ENCODE data around the gene DIAPH1.

DIAPH1 gene

DNA sequence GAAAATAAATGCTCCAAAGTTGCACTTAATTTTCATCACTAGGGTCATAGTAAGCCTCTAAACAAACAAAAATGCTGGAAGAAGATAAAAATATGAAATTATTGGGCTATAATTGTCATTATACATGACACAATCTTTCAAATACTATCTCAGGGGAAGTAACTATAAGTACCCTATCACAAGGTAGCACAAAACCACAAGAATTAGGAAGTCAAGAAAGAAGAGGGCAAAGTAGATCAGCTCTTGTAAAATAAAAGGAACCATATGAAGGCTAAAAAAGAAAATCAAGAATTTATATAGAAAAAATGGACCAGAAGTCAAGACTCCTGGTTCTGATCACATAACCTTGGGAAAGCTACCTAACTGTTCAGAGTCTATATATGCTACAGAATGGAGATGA, 48.1 kb downstream of the DIAPH1 start:
- Histone ChIP-seq H3K4me2 (ENCODE audit: low read depth, low read length, poor library complexity, severe bottlenecking) (no peak overlapping the region), H3K9ac (ENCODE audit: low read depth, low read length, poor library complexity, severe bottlenecking) (no peak overlapping the region), H3K36me3 (ENCODE audit: insufficient read depth, low read length) (peaks cover 92% of the 10 kb centered on the region), H3F3A (ENCODE audit: low read depth) (no peaks in the 10 kb centered on the region), H3K9me2 (replicated peaks; ENCODE audit: low read depth, low read length) (no peaks in the 10 kb centered on the region), H4K20me1 (ENCODE audit: insufficient read depth, low read length, poor library complexity, severe bottlenecking) (no peaks in the 10 kb centered on the region), H2AFZ (ENCODE audit: low read length) (no peak overlapping the region), H3K4me3 (ENCODE audit: low read length, poor library complexity, severe bottlenecking) (no peak overlapping the region), H3K27me3 (ENCODE audit: insufficient read depth, low read length, poor library complexity, severe bottlenecking) (no peaks in the 10 kb centered on the region), H3K4me1 (ENCODE audit: insufficient read depth, low read length, poor library complexity, severe bottlenecking) (no peaks in the 10 kb centered on the region), H3K9me3 (ENCODE audit: insufficient read depth, low read depth, low read length) (no peaks in the 10 kb centered on the region), H3K79me2 (ENCODE audit: insufficient read depth, low read length) (no peaks in the 10 kb centered on the region)
- TF ChIP-seq, protein P1, sequence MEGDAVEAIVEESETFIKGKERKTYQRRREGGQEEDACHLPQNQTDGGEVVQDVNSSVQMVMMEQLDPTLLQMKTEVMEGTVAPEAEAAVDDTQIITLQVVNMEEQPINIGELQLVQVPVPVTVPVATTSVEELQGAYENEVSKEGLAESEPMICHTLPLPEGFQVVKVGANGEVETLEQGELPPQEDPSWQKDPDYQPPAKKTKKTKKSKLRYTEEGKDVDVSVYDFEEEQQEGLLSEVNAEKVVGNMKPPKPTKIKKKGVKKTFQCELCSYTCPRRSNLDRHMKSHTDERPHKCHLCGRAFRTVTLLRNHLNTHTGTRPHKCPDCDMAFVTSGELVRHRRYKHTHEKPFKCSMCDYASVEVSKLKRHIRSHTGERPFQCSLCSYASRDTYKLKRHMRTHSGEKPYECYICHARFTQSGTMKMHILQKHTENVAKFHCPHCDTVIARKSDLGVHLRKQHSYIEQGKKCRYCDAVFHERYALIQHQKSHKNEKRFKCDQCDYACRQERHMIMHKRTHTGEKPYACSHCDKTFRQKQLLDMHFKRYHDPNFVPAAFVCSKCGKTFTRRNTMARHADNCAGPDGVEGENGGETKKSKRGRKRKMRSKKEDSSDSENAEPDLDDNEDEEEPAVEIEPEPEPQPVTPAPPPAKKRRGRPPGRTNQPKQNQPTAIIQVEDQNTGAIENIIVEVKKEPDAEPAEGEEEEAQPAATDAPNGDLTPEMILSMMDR (conservative IDR thresholded peaks at IDR 0.05; ENCODE audit: low read length): no peak

DNA sequence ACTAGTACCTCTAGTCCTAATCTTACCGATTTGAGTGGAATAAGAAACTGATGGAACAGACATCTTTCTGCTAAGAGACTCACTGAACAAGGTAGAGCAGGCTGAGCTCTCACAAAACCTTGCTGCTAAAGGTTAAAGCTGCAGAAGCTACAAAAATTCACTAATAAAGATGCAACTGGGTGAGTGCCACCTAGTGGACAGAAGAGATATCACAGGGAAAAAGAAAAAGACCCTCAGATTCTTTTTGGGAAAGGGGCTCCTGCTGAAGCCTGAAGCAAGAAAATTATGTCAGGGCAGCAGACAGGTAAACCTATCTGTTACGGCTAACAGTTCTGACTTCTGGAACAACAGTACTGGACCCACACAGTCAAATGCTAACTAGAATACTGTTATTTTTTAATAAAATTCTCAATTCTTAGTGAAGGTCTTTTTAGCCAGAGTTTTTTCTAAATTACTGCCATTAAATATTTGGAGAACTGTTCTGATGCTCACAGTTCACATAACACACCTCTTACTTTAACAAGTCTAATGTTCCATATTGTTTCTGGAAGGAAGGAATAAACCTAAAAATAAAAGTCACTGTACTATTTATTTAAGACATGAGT, 51.2 kb downstream of the DIAPH1 start:
- Histone ChIP-seq H4K20me1 (ENCODE audit: insufficient read depth, low read length, poor library complexity, severe bottlenecking) (no peaks in the 10 kb centered on the region), H3K36me3 (ENCODE audit: insufficient read depth, low read length) (peaks cover 94% of the 10 kb centered on the region), H3K27me3 (ENCODE audit: insufficient read depth, low read length, poor library complexity, severe bottlenecking) (no peaks in the 10 kb centered on the region), H3F3A (ENCODE audit: low read depth) (no peaks in the 10 kb centered on the region), H3K4me2 (ENCODE audit: low read depth, low read length, poor library complexity, severe bottlenecking) (no peak overlapping the region), H3K4me1 (ENCODE audit: insufficient read depth, low read length, poor library complexity, severe bottlenecking) (no peaks in the 10 kb centered on the region), H3K79me2 (ENCODE audit: insufficient read depth, low read length) (no peaks in the 10 kb centered on the region; the same call in 1 of the 2 replicates), H3K9me2 (replicated peaks; ENCODE audit: low read depth, low read length) (no peaks in the 10 kb centered on the region), H3K4me3 (ENCODE audit: low read length, poor library complexity, severe bottlenecking) (no peak overlapping the region), H3K9me3 (ENCODE audit: insufficient read depth, low read depth, low read length) (no peaks in the 10 kb centered on the region), H2AFZ (ENCODE audit: low read length) (no peak overlapping the region), H3K9ac (ENCODE audit: low read depth, low read length, poor library complexity, severe bottlenecking) (no peak overlapping the region)
- TF ChIP-seq, protein P1 (conservative IDR thresholded peaks at IDR 0.05; ENCODE audit: low read length): peak; percentile 98
- TF ChIP-seq EZH2phosphoT487 (IDR thresholded peaks at IDR 0.05; ENCODE audit: borderline replicate concordance): no peak

DNA sequence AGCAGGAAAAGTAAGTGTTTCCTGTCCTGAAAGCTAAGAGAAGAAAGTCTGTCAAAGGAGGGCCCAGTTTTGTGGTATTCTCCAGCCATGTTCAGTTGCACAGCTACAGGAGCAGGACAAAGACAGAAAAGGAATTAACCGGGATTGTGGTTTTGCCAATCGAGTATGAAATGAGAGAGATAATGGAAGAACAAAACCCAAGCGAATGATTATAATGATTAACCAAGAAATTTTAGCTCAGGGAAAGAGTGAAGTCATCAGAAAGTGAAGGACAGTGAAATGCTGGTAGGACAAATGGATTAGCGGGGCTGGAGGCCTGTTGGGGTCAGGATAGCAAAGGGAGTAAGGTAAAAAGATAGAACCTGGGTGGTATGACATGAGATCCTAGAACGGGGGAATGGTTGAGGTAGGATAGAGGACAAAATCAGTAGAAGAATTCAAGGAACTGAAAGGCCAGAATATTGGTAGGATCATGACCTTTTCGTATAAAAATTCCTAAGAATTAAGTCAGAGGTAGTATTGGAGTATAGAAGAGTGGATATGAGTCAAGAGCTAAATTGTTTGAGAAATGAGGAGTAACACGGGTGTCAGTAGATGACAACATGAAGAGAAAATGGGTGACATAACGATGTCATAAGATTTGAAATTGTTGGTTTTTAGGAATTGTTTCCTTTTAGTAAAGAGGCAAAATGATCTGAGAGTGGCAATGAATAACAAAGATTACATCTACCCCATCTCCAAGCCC, 52.8 kb downstream of the DIAPH1 start:
- Histone ChIP-seq H2AFZ (ENCODE audit: low read length) (no peak overlapping the region), H3K79me2 (ENCODE audit: insufficient read depth, low read length) (no peaks in the 10 kb centered on the region; the same call in 1 of the 2 replicates), H3K9ac (ENCODE audit: low read depth, low read length, poor library complexity, severe bottlenecking) (no peak overlapping the region), H3K36me3 (ENCODE audit: insufficient read depth, low read length) (peaks cover 93% of the 10 kb centered on the region), H3K27me3 (ENCODE audit: insufficient read depth, low read length, poor library complexity, severe bottlenecking) (no peaks in the 10 kb centered on the region), H3K9me2 (replicated peaks; ENCODE audit: low read depth, low read length) (no peaks in the 10 kb centered on the region), H3K4me3 (ENCODE audit: low read length, poor library complexity, severe bottlenecking) (no peak overlapping the region), H4K20me1 (ENCODE audit: insufficient read depth, low read length, poor library complexity, severe bottlenecking) (no peaks in the 10 kb centered on the region), H3K4me2 (ENCODE audit: low read depth, low read length, poor library complexity, severe bottlenecking) (no peak overlapping the region), H3K4me1 (ENCODE audit: insufficient read depth, low read length, poor library complexity, severe bottlenecking) (no peaks in the 10 kb centered on the region), H3F3A (ENCODE audit: low read depth) (no peaks in the 10 kb centered on the region), H3K9me3 (ENCODE audit: insufficient read depth, low read depth, low read length) (no peaks in the 10 kb centered on the region)
- TF ChIP-seq, protein P1 (conservative IDR thresholded peaks at IDR 0.05; ENCODE audit: low read length): no peak
- TF ChIP-seq EZH2phosphoT487 (IDR thresholded peaks at IDR 0.05; ENCODE audit: borderline replicate concordance): no peak
